Osteoblast (primary cell): ENCODE data around the gene KLHL17. TPM values are rescaled to one million over a fixed set of nuclear protein-coding genes. Genes with fewer than 3 reads are reported as not detected.
"Not testable (repeated sequence)": the region's sequence is repeated elsewhere in the genome, so short reads cannot be mapped to it uniquely, and the experiment has no call there.

Source experiments
- DNase-seq: peaks from one replicate; pipeline ENCODE4 v3.0.0; 2011; ENCODE audit warnings: low spot score, mixed read lengths; ENCODE audit not compliant: insufficient read length; ENCODE audit errors: missing footprints
- H2AFZ ChIP-seq: 2 replicates; pipeline ENCODE4 v1.6.0; 2011; ENCODE audit warnings: mild to moderate bottlenecking, low read length
- H3K27ac ChIP-seq: 2 replicates; pipeline ENCODE4 v1.5.1; 2011; ENCODE audit warnings: mild to moderate bottlenecking, low read depth, low read length, moderate library complexity
- H3K27me3 ChIP-seq: 2 replicates; pipeline ENCODE4 v1.6.0; 2012; ENCODE audit warnings: mild to moderate bottlenecking, control low read depth, inconsistent platforms, low read length, moderate library complexity; ENCODE audit not compliant: insufficient read depth
- H3K36me3 ChIP-seq: 2 replicates; pipeline ENCODE4 v1.5.1; 2011; ENCODE audit warnings: mild to moderate bottlenecking, low read length, control low read depth, moderate library complexity; ENCODE audit not compliant: insufficient read depth
- H3K4me1 ChIP-seq: 2 replicates; pipeline ENCODE4 v1.5.1; 2011; ENCODE audit warnings: mild to moderate bottlenecking, low read length, control low read depth, moderate library complexity; ENCODE audit not compliant: insufficient read depth
- H3K4me2 ChIP-seq: 2 replicates; pipeline ENCODE4 v1.6.0; 2011; ENCODE audit warnings: mild to moderate bottlenecking, low read length; ENCODE audit not compliant: insufficient read depth
- H3K4me3 ChIP-seq: fragments of 200-600 bp; sonication (generic); 3 replicates; pipeline ENCODE4 v1.5.1; 2012; ENCODE audit warnings: mild to moderate bottlenecking, low read length, inconsistent platforms; ENCODE audit not compliant: insufficient read depth
- H3K79me2 ChIP-seq: 2 replicates; pipeline ENCODE4 v1.6.0; 2012; ENCODE audit warnings: mild to moderate bottlenecking, low read length, control low read depth, inconsistent platforms; ENCODE audit not compliant: insufficient read depth
- H3K9me3 ChIP-seq: 2 replicates; pipeline ENCODE4 v1.5.1; 2011; ENCODE audit warnings: low read depth, low read length, control low read depth
- H4K20me1 ChIP-seq: 2 replicates; pipeline ENCODE4 v1.6.0; 2012; ENCODE audit warnings: mild to moderate bottlenecking, low read length, control low read depth; ENCODE audit not compliant: insufficient read depth
- CTCF ChIP-seq: IDR thresholded peaks from 2 replicates; pipeline ENCODE4 v1.5.1; 2011; ENCODE audit warnings: mild to moderate bottlenecking, low read depth, low read length, moderate library complexity; ENCODE audit errors: extremely low read depth
- total RNA-seq: library from RNA; depleted of rRNA; stranded (reverse); fragments of >200 nt; gene quantifications from 2 replicates; pipeline ENCODE4 v1.2.3, GENCODE V29; 2012

Gene KLHL17
- total RNA-seq, 1 donor = 5.4 TPM

DNA sequence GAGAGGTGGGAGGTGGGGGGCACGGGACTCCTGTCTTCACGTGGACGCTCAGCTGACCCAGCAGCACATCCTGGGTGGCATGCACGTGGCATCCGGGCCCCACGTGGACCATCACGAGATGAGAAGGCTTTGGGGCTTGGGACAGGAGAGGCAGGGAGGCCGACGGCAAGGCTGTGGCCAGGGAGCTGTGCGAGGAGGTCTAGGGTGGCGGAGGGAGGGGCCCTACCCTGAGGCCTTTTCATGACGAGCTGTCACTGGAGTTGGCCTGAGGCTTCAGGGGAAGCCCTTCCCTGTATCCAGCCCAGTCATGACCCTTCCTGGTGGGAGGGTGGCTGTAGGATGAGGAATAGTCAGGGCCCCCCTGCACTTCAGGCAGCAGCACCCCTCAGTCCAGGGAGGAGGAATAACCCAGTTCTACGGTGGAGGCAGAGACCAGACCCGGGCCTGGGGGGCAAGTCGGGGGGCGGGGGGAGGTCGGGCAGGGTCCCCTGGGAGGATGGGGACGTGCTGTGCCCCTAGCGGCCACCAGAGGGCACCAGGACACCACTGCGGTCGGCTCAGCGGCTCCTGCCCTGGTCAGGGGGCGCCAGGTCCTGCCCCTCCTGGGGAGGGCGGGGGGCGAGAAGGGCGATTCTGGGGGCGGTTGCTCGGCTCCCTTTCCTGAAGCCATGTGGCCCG lies 23.6 kb downstream of the KLHL17 start:
- TF ChIP-seq CTCF = peak; percentile 46
- H3K36me3 ChIP-seq = no peaks in the 10 kb centered on the region
- H4K20me1 ChIP-seq = no peaks in the 10 kb centered on the region
- H3K9me3 ChIP-seq = no peaks in the 10 kb centered on the region
- H3K79me2 ChIP-seq = no peaks in the 10 kb centered on the region
- peaks cover 3% of the 10 kb centered on the region for H3K27me3 ChIP-seq
- peak overlapping the region; percentile 64 for H3K4me2 ChIP-seq
- H3K4me1 ChIP-seq = no peaks in the 10 kb centered on the region
- peak; percentile 97 for DNase-seq
- H3K4me3 ChIP-seq = peak overlapping the region; percentile 54
- no peak overlapping the region for H2AFZ ChIP-seq
- H3K27ac ChIP-seq = no peak overlapping the region

GRCh38 chr1:984476-984814 lies 24.1 kb downstream of the KLHL17 start:
- Histone ChIP-seq H3K36me3 (no peaks in the 10 kb centered on the region), H3K4me3 (peak overlapping the region; percentile 54), H3K79me2 (no peaks in the 10 kb centered on the region), H2AFZ (no peak overlapping the region), H3K4me2 (peak overlapping the region; percentile 64), H3K27ac (no peak overlapping the region), H3K27me3 (peaks cover 5% of the 10 kb centered on the region), H3K4me1 (no peaks in the 10 kb centered on the region), H4K20me1 (no peaks in the 10 kb centered on the region), H3K9me3 (no peaks in the 10 kb centered on the region)
- DNase-seq = no peak
- TF ChIP-seq CTCF = no peak

DNA sequence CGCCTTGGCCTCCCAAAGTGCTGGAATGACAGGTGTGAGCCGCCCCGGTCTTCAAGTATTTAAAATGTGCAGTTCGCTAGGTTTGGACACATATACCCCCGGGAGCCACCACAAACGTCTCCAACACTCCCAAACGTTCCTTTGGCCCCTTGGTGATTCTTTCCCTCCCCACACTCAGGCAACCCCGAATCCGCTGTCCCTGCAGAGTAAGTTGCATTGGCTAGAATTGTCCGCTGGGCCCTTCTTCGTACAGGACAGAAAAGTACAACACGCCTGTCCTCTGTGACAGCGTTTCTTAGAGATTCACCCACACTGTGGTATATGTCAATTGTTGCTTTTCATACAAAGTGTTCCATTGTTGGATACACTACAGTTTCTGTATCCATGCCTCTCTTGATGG lies 24.7 kb downstream of the KLHL17 start:
- Histone ChIP-seq H3K4me2 (no peak overlapping the region), H3K27ac (no peak overlapping the region), H3K79me2 (no peaks in the 10 kb centered on the region), H3K27me3 (peaks cover 5% of the 10 kb centered on the region), H3K4me3 (no peak overlapping the region), H3K9me3 (no peaks in the 10 kb centered on the region), H2AFZ (no peak overlapping the region), H4K20me1 (no peaks in the 10 kb centered on the region), H3K36me3 (no peaks in the 10 kb centered on the region), H3K4me1 (no peaks in the 10 kb centered on the region)
- peak; percentile 17 for DNase-seq
- TF ChIP-seq CTCF = no peak

DNA sequence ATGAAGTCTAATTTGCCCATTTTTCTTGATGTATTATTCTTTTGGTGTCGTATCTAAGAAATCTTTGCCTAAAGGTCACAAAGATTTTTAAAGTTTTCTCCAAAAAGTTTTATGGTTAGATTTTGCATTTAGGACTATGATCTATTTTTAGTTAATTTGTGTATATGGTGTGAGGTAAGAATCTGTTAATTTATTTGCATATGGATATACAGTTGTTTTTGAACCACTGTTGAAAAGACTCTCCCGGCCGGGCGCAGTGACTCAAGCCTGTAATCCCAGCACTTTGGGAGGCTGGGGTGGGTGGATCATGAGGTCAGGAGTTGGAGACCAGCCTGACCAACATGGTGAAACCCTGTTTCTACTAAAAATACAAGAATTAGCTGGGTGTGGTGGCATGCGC lies 27.7 kb downstream of the KLHL17 start:
- not testable (repeated sequence) for H3K4me1 ChIP-seq, H3K36me3 ChIP-seq, H3K4me3 ChIP-seq, H3K27ac ChIP-seq, H3K4me2 ChIP-seq, H3K79me2 ChIP-seq, H3K27me3 ChIP-seq, H2AFZ ChIP-seq, H4K20me1 ChIP-seq, H3K9me3 ChIP-seq
- peak; percentile 18 for DNase-seq

- not testable (repeated sequence) for H3K27me3 ChIP-seq, H3K4me3 ChIP-seq
These were observed 30.9 kb downstream of the KLHL17 start for GRCh38 chr1:991275-991674.

More at GRCh38 chr1:991275-991674, 30.9 kb downstream of the KLHL17 start:
- not testable (repeated sequence) for H3K4me1 ChIP-seq, H4K20me1 ChIP-seq, H3K9me3 ChIP-seq, H3K4me2 ChIP-seq, H3K36me3 ChIP-seq, H3K79me2 ChIP-seq, DNase-seq, H3K27ac ChIP-seq, H2AFZ ChIP-seq
